HUES6 (cell line): ENCODE data around the gene SRD5A1.

Source experiments
- H3K27ac ChIP-seq: 2 replicates; pipeline ENCODE4 v1.7.0; 2013; ENCODE audit warnings: low read depth, mild to moderate bottlenecking, low read length, inconsistent platforms
- H3K27me3 ChIP-seq: 2 replicates; pipeline ENCODE4 v1.6.1; 2013; ENCODE audit warnings: low read length; ENCODE audit not compliant: control insufficient read depth, insufficient read depth
- H3K36me3 ChIP-seq: 2 replicates; pipeline ENCODE4 v1.6.1; 2013; ENCODE audit warnings: low read length; ENCODE audit not compliant: control insufficient read depth, insufficient read depth
- H3K4me1 ChIP-seq: 2 replicates; pipeline ENCODE4 v1.6.1; 2013; ENCODE audit warnings: low read length; ENCODE audit not compliant: control insufficient read depth, insufficient read depth
- H3K4me3 ChIP-seq: 2 replicates; pipeline ENCODE4 v1.5.1; 2013; ENCODE audit warnings: low read depth, low read length
- H3K9ac ChIP-seq: one replicate; pipeline ENCODE4 v1.6.1; 2013; ENCODE audit warnings: mild to moderate bottlenecking, low read length
- H3K9me3 ChIP-seq: 2 replicates; pipeline ENCODE4 v1.6.1; 2013; ENCODE audit warnings: low read depth, low read length; ENCODE audit not compliant: control insufficient read depth, insufficient read depth

Gene SRD5A1

DNA sequence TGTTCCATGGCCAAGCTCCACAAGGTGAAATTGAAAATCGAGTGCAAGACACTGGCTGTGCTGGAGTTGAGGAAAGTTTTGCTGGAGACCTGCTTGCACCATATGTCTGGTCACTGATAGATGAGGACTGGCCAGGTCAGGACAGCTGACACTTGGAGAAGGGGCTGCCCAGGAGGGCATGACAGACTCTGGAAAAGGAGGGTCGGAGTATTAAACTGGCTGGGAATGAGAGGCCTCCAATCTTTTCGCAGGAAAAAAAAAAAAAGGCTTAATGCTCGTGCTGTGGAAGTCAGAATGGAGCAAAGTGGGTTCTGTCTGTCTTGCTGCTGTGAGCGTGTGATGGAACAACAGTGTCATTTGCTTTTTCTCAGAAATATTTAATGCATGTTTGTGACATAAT is 85.5 kb downstream of the SRD5A1 start:
- Histone ChIP-seq H3K27me3 (no peaks in the 10 kb centered on the region), H3K36me3 (0 out of 2 replicates have a peak, but pooled peaks cover 2% of the 10 kb centered on the region), H3K9ac (no peak overlapping the region), H3K4me1 (peaks cover 44% of the 10 kb centered on the region), H3K9me3 (no peaks in the 10 kb centered on the region), H3K27ac (no peak overlapping the region), H3K4me3 (no peak overlapping the region)

DNA sequence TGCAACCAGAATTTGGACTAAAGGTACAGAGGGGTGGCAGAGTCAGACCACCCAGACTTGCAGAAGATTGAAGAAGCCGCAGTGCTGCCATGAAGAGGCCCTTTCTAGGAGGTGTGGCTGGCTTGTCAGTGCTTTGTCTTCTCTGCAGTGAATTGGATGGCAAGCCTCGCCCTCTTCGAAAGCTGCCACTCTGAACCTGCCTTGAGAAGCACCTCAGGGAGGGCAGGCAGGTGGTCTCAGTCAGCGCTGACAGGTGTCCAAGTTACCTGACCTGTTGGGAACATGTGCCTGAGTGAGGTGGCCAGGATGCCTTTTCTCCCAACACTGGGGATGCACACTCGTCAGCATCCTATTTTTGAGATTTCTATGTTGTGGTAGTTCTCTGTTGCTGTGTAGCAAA is 86.2 kb downstream of the SRD5A1 start:
- no peaks in the 10 kb centered on the region for H3K9me3 ChIP-seq
- H3K27ac ChIP-seq = no peak overlapping the region
- no peak overlapping the region for H3K4me3 ChIP-seq
- no peak overlapping the region for H3K9ac ChIP-seq
- H3K4me1 ChIP-seq = peaks cover 44% of the 10 kb centered on the region
- H3K36me3 ChIP-seq = 0 out of 2 replicates have a peak, but pooled peaks cover 2% of the 10 kb centered on the region
- no peaks in the 10 kb centered on the region for H3K27me3 ChIP-seq

DNA sequence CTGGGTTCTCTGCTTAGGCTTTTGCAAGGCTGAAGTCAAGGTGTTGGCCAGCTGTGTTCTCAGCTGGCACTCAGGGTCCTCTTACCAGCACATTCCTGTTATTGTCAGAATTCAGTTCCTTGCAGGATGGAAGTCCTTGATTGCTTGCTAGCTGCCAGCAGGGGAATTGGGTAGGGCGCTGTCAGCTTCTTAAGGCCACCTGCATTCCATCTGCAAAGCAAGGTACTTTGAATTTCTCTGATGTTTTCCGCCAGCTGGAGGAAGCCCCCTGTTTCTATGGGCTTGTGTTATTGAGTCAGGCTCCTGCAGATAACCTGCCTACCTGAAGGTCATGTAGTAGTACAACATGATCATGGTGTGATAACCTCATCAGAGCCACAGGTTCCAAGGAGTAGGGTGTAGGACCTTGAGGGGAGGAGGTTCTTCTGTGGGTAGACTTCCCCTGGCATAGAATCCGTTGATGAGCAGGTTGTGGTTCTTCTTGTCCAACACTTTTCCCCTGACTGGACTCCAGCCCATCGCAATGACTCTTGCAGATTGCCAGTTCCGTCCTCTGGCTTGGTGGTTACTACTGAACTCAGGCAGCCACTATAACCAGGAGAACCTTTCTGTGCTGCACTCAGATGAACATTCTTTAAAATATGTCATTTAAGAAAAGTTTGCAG is 86.8 kb downstream of the SRD5A1 start:
- no peak overlapping the region for H3K9ac ChIP-seq
- no peak overlapping the region for H3K4me3 ChIP-seq
- peaks cover 44% of the 10 kb centered on the region for H3K4me1 ChIP-seq
- H3K9me3 ChIP-seq = no peaks in the 10 kb centered on the region
- H3K27me3 ChIP-seq = no peaks in the 10 kb centered on the region
- 0 out of 2 replicates have a peak, but pooled peaks cover 2% of the 10 kb centered on the region for H3K36me3 ChIP-seq
- no peak overlapping the region for H3K27ac ChIP-seq

DNA sequence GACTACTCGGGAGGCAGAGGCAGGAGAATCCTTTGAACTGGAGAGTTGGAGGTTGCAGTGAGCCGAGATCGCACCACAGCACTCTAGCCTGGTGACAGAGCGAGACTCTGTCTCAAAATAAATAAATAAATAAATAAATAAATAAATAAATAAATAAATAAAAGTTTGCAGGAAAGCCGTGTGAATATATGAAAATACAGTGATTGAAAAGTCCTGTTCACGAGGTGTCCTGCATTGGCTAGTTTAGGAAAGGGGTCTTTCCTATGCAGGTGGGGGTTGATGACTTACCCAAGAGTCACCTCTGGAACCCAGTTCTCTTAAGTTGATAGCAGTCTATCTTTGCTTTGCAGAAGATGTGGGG is 87.3 kb downstream of the SRD5A1 start:
- Histone ChIP-seq H3K36me3 (peaks cover 5% of the 10 kb centered on the region; the same call in 1 of the 2 replicates), H3K9me3 (no peaks in the 10 kb centered on the region), H3K4me3 (no peak overlapping the region), H3K27ac (no peak overlapping the region), H3K27me3 (no peaks in the 10 kb centered on the region), H3K4me1 (peaks cover 40% of the 10 kb centered on the region), H3K9ac (no peak overlapping the region)

DNA sequence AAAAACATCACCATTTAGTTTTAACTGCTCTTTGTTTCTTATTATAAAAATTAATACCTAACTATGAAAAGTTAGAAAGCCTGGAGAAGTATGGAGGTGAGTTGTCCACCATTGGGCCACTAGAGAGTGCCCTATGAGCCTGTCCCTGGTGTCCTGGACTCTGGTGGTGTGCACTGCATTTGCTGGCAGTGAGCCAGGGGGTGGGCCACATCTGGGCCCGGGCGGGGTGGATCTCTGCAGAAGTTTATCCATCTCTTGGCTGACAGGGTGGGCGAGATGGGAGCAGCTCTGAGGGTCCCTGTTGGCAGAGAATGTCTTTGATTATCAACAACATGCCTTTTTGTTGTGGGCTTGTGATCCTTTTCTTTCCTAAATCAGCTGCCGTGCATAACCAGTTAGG is 88.2 kb downstream of the SRD5A1 start:
- Histone ChIP-seq H3K9me3 (no peaks in the 10 kb centered on the region), H3K9ac (no peak overlapping the region), H3K27me3 (no peaks in the 10 kb centered on the region), H3K27ac (no peak overlapping the region), H3K4me1 (peaks cover 31% of the 10 kb centered on the region), H3K4me3 (no peak overlapping the region), H3K36me3 (peaks cover 5% of the 10 kb centered on the region; the same call in 1 of the 2 replicates)

DNA sequence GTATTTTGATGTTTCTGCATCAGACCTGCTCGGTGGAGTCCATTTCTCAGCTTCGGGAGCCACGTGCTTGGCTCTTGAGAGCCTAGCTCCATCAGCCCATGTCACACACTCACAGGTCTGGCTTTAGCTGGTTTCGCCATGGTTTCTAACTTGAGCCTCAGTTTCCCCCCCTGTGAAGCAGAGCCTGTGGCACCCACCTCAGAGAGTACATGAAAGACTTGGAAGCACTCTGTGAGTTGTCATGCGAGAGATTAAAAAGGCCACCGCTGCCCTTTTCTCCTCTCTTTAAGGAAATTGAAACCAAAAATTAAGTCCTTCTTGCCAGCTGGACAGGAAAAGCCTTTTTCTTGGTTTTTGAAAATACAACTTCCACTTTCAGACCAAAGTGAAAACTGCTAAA is 88.8 kb downstream of the SRD5A1 start:
- H3K4me1 ChIP-seq = peaks cover 27% of the 10 kb centered on the region
- H3K4me3 ChIP-seq = no peak overlapping the region
- peaks cover 5% of the 10 kb centered on the region; the same call in 1 of the 2 replicates for H3K36me3 ChIP-seq
- H3K9me3 ChIP-seq = no peaks in the 10 kb centered on the region
- H3K27me3 ChIP-seq = no peaks in the 10 kb centered on the region
- H3K27ac ChIP-seq = no peak overlapping the region
- H3K9ac ChIP-seq = no peak overlapping the region

DNA sequence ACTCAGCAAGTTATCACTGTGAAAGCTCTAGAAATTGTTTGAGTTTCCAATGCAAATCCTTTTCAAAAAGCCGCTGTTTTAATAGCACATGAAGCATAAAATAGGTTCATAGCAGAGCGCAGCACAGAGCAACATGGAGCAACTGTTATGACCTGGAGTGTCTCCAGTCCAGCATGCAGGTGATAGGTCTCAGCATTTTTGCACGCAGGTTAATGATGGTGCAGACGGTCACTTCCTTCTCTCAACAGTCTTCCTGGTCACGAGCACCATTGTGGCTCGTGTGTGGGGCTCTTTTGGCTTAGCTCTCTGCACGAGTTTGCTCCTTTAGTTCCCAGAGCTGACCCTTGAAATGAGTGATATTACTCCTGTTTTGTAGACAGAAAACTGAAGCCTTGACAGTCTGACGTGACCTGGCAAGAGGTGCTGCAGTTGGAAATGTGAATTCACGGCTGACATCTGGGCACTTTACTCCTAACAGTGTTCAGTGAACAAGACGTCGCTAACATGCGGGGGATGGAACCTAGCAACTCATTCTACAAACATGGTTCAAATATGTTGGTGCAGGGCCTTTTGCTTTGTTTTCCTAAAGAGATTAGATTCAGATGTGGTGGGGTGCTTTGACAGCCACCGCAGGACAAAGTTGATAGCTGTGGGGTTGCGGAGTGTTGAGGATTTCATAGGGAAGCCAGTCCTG is 90.0 kb downstream of the SRD5A1 start:
- Histone ChIP-seq H3K4me3 (no peak overlapping the region), H3K9me3 (no peaks in the 10 kb centered on the region), H3K27me3 (no peaks in the 10 kb centered on the region), H3K4me1 (peaks cover 35% of the 10 kb centered on the region), H3K27ac (no peak overlapping the region), H3K36me3 (peaks cover 5% of the 10 kb centered on the region; the same call in 1 of the 2 replicates), H3K9ac (no peak overlapping the region)

DNA sequence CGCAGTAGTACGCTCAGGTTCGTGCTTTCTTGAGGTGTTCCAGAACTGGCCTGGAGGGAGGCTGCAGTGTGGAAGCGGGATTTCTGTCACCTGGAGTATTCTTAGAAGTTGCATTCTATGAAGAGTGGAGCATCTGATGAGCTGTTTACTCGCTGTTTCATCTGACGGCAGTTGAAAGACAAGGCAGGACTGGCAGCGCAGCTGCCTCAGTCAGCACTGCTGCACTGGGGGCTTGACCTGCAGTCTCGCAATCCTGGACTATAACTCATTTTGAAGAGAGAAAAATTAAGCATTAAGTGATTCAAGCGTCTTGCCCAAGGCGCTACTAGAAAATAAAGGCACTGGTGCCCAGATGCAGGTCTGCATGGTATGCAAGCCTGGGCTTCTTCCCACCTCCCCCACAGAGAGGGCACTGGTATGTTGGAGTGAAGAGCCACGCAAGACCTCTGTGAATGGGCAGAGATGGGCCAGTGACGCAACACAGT is 90.6 kb downstream of the SRD5A1 start:
- Histone ChIP-seq H3K9me3 (no peaks in the 10 kb centered on the region), H3K27ac (no peak overlapping the region), H3K4me1 (peaks cover 37% of the 10 kb centered on the region), H3K4me3 (no peak overlapping the region), H3K27me3 (no peaks in the 10 kb centered on the region), H3K9ac (no peak overlapping the region), H3K36me3 (peaks cover 3% of the 10 kb centered on the region; the same call in 1 of the 2 replicates)
